NCI-H2196 (cell line): ENCODE measurements around the gene FBF1.

Experiments used
- DNase-seq: peaks from one replicate; lab custom pipeline; 2025; ENCODE audit not compliant: unreplicated experiment; lab: John Stamatoyannopoulos, UW

FBF1 gene

DNA sequence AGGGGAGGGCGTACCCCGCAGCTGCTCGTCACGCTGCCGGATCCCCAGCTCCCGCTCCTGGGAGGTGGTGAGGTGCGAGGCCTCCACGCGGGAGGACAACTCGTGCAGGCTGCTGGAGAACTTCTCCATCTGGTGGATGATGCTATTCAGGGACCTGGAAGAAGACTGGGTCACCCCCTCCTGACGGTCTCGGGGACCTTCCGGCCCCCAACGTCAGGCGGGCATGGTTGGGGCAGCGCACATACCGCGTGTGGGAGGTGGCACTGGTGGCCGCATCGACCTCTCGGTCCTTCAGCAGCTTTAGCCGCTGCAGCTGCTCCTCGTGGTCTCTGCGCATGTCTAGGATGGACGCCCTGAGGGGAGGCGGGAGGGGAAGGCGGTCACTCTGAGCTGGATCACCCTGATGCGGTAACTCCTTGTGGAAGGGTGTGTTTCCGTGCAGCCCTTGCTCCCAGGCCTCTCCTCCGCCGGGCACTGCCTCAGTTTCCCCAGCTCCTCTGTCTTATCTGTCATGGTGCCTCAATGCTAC lies 22.9 kb downstream of the FBF1 start:
- DNase-seq = no peak

DNA sequence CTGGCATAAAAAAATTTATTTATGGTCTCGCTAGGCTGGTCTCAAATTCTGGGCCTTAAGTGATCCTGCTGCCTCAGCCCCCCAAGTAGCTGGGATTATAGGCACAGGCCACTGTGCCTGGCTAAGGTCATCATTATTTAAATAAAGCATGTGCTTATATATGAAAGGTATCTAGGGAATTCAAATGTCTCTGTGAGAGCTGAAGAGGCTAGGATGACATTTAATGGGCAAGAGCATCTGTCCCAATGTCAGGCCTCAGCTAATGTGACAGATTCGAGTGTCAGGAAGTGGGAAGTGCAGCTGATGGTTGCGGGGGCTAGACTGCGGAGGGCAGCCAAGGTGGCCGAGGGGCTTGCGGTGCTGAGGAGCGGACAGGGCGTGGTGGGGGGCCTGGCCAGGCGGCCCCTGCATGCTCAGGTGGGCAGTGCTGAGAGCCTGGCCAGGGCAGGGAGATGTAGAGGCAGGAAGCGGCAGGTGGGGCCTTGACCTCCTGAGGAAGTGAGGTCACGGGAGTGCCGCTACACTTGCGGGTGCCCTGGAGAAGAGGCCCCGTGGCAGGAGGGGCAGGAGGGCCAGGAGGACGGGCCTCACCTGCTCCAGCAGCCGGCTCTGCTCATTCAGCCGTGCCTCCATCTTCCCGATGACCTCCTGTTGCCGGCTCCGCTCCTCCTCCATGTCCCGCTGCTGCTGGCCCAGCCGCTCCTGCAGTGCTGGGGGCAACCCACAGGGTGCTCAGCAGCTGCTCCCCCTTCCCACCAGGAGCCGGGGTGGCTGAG lies 23.5 kb downstream of the FBF1 start:
- DNase-seq = no peak

DNA sequence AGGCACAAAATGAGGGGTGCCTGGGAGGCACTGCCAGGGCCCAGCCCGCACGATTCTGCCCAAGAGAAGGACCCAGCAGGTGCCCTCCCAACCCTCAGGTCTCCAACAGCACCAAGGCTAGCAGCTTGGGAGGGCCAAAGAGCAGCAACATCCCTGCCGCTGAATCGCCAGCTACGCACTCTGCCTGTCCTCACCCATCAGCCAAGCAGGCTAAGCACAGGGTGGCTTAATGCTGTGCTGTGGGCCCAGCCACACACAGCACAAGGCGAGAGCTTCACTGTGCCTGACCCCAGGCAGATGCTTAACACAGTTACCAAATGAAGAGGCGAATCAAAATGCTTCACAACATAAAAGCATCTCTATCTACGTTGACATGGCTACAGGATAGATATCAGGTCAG lies 25.6 kb downstream of the FBF1 start:
- no peak for DNase-seq

DNA sequence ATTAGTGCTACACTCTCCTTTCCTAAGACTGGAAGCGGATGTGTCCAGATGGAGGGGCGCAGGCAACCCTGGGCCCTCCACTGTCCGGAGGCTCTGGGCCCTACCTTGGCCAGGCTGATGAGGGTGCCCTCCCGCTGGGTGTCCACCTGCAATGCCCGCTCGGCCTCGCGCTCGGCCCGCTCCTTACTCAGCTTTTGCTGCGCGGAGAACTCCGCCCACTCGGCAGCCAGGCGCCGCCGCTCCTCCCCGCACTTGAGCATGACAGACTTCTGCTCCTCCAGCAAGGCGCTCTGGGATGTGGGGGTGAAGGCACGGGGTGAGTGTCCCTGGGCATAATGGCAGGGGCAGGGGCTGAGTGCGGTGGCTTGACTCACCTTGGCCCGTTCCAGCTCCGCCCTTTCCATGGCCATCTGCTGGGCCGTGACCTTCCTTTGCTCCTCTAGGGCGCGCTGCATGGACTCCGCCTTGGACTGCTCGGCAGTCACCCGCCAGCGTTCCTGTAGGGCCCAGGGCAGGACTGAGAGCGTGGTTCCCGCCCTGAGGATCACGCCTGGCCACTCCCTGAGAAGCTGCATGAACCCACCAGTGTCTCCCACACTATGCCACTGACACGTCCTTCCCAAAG lies 26.1 kb downstream of the FBF1 start:
- no peak for DNase-seq

DNA sequence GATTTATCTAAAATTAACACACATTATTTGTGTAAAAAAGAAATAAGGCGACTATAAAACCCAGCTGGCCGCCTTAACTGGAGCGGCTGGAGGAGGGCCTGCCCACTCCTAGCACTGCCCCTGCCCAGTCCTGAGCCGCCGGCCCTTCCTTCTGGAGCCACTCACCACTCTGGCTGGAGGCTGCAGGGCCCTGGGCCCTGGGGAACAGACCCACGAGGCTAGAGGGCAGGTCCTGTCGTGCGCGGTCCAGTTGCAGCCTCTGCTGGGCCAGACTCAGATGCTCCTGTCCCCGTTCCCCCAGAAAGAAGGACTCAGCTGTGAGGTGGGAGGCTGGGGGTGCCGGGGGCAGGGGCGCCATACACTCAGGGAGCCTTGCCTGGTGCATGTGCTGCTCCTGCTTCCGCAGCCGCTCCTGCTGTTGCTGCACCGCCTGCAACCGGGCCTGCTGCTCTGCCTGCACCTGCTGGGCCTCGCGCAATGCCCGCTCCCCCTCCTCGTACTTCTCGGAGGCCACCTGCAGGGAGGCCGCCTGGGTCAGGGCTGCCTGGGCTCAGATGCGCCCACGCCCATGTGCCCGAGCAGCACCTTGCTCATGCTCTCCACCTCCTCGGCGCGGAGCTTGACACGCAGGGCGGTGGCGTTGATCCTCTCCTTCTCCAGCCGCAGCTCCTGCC lies 27.2 kb downstream of the FBF1 start:
- DNase-seq = no peak

DNA sequence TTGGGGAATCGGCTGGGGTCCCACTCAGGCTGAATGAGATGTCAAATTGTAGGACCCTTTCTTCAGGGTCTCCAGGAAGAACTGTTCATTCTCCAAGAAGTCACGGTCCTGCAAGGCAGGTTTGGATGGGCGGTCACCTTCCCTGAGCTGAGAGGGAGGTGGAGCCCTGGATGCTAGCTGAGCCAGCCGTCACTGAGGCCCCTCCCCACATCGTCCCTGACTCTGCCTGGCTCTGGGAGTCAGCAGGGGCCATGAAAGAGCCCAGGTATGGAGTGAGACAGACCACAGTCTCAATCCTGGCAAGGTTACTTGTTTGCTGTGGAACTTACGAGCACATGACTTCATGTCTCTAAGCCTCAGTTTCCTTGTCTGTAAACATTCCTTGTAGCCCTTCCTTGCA lies 30.1 kb downstream of the FBF1 start:
- DNase-seq = peak; percentile 81

DNA sequence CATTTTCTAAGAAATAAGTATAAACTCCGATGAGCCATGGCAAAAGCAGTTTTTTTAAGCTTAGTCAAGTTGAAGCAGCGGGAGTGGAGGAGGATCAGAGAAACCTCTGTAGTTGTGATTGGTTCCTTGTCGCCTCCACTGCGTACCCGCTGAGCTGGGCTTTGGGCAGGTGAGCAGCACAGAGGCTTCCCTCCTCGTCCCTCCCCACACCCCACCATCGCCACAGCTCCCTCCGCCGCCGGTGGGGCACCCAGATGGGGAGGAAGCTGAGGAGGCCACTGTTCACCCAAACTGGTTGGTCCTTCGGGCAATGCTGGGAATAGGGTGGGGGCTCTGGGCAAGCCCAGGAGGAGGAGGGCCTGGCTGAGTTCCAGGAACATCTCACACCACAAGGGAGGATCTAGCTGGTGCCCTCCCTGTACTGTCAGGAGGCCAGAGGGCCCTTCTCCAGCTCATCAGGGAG lies 31.0 kb downstream of the FBF1 start:
- DNase-seq = peak; percentile 96

DNA sequence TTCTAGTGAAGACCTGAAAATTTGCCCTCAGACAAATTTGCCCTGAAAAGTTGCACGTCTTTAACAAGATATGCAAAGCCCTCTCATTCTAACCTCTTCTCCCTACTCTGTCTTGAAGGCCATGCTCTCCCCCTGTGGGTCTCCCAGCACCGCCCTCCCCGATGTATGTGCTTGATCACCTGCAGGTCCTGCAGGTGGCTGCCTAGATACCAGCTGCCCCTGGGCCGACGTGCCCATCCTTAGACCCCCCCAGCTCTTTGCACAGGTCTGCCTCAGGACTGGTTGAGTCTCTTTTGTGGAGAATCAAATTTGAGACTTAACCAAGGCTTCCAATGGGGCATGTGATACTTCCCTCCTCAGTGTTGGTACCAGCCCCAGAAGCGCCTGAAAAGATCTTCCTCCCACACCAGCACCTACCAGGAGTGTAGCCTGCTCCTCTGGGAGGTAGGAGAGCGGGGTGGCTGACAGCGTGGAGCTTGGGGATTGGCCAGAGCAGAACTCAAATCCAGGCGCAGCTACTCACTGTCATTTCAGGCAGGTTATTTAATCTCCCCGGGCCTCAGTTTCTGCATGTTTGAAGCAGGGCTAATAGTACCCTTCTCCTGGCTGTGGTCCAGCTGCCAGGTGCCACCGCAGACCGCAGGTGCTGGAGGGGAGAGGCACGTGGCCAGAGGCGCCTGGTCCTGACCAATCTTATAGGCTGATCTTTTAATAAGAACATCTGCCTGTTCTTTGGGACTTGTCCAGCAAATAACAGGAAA lies 31.6 kb downstream of the FBF1 start:
- peak; percentile 99 for DNase-seq

DNA sequence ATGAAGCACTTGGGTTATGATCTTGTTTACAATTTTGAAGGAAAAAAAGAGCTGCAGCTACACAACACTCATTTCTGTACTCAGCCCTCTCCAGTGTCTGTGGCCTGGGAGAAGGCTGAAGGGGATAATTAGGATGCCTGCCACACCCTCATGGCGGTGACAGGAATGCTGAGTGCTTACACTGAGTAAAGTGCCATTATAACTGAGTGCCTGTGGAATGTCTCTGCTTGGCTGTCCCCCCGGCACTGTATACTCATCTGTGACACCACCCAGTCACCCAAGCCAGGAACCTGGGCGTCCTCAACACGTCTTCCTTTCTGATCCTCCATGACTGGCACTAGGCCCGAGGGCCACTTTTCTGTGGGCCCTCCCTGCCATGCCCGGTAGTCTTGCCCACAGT lies 32.6 kb downstream of the FBF1 start:
- peak; percentile 66 for DNase-seq

DNA sequence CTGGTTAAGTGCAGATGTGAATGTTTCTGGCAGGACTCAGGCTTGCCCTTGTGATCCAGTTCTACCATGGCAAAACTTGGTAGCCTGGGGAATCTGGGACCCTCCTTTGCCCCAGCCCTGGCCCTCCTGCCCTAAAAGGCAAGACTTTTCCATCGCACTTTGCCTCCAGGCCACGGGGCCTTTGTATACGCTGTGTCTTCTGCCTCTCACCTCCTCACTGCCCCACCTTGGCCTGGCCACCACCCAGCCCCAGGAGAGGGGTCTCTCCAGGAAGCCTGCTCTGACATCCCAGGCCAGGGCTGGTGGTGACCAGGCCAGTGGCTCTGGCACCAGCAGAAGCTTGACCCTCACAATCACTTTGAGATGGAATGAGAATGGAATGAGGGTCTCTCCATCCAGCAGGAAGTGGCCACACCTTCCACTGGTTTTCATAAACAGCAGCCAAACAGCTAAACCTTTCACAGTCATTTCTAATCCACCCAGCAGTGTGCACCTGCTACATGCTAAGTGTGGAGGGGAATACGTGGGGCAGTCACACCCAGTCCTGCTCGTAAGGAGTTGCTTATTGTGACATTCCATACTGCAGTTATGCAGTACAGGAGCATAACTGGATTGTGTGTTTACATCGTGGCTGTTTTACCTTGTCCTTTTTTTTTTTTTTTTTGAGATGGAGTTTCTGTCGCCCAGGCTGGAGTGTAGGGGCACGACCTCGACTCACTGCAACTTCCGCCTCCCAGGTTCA lies 34.5 kb downstream of the FBF1 start:
- no peak for DNase-seq

DNA sequence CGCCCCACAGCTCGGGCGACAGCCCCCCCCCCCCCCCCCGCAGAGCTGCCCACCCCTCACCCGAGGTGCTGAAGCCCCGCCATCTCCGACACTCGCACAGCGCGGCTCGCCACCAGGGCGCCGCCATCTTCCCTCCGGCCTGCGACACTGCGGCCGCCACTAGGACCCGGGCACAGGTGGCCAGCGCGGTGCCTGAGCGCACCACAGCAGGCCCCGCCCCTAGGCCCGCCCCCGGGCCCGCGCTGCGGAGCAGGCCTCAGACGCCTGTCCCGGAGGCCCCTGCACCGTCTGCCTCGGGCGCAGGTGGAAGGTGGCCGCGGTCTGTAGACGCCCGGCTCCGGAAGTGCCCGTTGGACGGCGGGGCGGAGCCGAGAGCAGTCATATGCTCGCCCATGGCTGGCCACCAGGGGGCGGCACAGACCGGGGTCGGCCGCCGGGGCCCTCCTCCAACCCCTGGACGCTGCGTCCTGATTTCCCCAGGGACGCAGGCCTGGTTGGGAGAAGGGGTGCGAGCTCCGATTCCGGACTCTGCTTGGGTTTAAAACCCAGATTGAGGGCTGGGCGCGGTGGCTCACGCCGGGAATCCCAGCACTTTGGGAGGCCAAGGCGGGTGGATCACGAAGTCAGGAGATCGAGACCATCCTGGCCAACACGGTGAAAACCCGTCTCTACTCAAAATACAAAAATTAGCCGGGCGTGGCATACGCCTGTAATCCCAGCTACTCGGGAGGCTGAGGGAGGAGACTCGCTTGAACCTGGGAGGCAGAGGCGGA lies 35.9 kb downstream of the FBF1 start, which contains the start of gene MRPL38:
TSS of gene MRPL38 (minus strand) at position 136 of the 773 bp plus-strand sequence. CDS start at position 127, 9 bp downstream.
- peak; percentile 99 for DNase-seq

DNA sequence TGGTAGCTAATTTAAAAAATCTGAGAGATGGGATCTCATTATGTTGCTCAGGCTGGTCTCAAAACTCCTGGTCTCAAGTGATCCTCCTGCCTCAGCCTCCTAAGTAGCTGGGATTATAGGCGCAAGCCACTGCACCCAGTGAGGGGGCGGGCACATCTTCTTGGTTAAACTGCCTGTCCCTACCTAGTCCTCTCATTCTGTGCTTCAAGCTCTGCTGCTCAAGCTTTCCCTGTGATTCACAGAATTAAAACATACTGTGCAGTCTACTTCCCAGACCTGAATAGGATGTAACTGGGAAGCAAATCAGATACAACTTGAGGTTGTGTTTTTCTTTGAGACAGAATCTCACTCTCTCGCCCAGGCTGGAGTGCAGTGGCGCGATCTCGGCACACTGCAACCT lies 38.4 kb downstream of the FBF1 start:
- no peak for DNase-seq

DNA sequence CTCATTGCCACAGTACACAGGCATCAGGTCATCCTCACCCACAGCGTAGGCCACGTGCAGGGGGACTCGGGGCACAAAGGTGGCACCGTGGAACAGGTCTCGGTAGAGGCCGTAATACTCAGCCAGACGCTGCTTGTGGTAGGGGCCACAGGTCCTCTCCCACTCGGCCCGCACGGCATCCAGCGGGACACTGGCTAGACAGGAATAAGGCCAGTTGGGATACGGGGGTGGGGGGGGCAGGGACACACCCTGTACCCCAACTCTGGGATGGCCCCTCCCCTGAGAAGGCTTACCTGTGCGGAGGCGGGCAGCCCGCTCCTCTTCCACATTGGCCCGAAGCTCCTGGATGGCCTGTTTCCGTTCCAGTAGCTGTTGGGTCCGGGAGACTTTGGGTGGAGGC lies 39.1 kb downstream of the FBF1 start:
- no peak for DNase-seq

DNA sequence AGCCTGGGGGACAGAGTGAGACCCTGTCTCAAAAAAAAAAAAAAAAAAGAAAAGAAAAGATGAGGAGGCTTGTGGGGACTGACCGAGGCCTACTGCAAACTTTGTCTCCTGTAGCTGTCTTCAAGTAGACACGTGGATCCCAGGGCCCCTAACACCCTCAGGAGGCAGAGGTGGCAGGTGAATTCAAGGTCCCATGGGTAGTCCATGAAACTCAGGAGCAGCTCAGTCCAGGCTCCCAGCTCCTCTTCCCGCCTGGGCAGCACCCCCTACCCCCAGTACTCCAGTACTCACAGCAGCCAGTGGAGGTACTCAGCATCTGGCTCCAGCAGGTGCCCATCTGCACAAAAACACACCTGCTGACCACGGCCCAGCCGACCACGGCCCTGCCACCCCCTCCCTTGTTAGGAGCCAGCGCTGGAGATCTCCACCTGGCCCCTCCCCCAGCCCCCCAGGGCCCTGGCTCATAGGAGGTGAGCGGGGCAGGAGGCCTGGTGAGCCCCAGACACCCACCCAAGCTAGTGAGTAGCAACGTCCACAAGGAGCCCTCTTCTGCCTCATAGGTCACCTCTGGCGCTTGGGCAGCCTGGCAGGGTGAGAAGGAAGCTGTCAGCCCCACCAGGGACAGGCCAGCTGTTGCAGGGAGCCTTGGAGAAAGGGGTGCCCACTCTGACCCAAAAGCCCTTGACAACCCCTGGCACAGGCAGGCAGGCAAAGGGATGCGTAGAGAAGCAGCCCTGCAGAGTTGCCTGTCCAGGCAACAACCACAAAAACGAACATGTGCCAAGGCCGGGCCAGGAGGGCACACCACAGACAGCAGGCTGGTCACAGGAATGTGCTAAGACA lies 39.9 kb downstream of the FBF1 start:
- DNase-seq = no peak

DNA sequence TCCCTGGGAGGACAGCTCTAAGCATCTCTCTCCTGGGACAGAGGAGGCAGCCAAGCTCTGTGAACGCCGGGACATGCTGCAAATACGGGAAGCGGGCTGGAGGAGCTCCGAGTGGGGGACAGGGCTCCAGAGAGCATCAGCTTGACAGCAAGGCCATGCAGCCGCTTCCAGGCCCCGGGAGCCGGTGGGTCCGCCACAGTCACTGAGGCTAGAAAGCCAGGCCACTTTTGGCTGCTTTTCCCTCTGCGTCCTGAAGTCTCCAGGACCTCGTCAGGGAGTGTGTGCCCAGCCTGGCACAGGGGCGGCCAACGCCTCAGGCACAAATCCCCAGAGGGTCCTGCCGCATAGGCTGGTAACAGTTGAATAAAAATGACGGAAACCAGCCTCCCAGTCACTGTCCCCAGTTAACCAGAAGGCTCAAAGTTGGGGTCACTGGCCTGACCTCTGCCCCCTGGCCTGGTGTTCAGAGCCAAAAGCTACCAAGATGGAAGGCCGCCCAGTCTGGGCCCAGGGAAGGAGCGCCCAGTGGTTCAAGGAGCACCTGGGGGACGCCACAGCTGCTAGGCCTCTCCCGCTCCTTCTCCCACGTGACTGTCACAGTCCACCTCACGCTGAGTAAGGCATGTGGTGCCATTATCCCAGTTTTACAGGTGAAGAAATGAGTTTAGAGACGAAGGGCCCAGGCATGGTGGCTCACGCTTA lies 40.9 kb downstream of the FBF1 start:
- DNase-seq = no peak

DNA sequence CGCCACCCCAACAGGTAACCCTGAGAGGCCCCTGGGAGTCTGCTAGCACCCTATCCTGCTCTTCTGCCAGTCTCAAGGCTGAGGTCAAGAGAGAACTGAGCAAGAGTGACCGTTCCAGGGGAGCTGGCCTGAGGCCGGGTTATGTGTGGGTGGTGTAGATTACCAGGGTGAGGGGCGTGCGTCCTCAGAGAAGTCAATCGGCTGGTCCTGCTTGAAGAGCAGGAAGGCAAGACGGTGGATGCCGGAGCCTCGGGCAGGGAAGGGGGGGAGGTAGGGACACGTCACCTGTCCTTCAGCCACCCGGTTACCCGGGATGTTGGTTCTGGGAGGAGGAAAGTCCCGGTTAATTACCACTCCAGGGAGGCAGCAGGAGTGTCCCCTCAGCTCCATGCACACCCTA lies 41.5 kb downstream of the FBF1 start:
- DNase-seq = no peak

DNA sequence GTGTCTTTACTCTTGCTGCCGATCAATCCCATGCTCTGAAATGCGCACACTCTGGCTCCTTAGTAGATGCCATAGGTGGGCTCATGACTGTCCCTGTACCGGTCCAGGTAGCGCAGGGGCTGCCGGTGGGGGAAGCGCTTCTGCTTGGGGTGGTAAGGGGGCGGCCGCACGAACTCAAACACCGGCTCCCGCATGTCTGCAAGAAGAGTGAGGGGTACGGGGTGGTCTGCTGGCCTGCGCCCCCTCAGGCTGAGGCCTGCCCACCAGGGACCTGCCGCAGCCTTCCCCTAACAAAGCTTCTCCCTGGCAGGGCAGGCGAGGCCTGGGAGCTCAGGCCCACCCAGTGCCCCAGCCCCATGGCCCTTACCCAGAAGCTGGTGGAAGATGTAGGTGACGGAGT lies 42.1 kb downstream of the FBF1 start:
- DNase-seq = no peak

DNA sequence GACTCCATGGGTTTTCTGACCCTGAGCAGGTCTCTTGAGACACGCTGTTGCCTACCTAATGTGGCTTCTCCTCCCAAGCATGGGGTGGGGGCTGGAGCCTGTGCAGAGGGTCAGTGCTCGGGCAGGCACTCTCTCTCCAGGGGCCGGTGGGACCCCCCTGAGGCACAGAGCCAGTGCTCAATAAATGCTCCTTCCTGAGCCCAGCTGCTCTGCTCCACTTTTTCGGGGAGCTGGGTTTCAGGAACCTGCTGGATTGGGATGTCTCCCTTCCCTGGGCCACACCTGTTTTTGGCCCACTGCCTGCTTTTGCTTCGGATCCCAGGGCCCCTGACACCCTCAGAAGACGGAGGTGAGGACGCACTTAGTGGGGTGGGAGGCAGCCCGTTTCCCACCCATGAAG lies 42.8 kb downstream of the FBF1 start:
- no peak for DNase-seq
